Astrocyte of the spinal cord (primary cell): ENCODE measurements around the gene SYNDIG1.
A peak's percentile ranks its signal among the peaks of the same experiment; 100 is the strongest.

Source experiments
- DNase-seq: peaks from one replicate; pipeline ENCODE4 v3.0.0; 2011; ENCODE audit warnings: low read depth, low spot score
- H3K4me3 ChIP-seq: 2 replicates; pipeline ENCODE4 v1.5.1; 2011; ENCODE audit warnings: low read depth, mild to moderate bottlenecking, low read length, moderate library complexity
- in situ Hi-C: cut with HindIII; loops from 2 replicates; pipeline ENCODE4 v1.10.0; 2017; ENCODE audit warnings: low sequenced_read_pairs
- TF ChIP-seq, protein P1 (sequence below): IDR thresholded peaks from 2 replicates; pipeline ENCODE4 v1.5.1; 2012; ENCODE audit warnings: low read depth, mild to moderate bottlenecking, low read length, inconsistent platforms

Gene SYNDIG1

DNA sequence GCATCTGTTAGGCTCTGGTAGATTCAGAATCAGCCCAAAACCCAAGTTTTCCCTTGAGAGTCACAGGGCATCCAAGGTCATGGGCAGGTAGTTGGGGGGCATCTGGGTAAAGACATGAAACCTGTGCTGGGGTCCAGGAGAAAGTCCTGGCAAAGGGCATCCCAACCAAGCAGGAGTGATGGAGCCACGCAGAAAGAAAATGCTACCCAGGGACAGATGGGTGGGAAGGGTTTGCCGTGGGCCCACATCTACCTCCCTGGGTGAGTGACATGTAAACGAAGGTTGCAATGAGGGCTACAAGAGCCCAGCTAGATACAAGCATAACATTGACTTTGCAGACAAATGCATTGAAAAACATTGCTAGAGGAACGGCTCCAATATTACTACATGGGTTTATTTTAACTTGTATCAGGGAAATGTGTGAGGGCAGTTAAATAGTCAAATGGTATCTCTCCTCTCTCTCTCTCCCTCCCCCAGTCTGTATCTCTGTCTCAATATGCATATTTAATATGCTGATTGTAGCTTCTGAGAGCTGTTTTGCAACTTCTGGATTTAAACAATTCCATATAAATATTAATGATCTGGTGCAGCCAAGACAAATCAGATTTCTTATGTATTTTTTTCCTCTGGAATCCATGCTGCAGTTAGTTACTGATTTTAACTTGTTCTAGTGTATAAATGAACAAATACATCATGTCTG lies 135.7 kb downstream of the SYNDIG1 start:
- TF ChIP-seq, protein P1, sequence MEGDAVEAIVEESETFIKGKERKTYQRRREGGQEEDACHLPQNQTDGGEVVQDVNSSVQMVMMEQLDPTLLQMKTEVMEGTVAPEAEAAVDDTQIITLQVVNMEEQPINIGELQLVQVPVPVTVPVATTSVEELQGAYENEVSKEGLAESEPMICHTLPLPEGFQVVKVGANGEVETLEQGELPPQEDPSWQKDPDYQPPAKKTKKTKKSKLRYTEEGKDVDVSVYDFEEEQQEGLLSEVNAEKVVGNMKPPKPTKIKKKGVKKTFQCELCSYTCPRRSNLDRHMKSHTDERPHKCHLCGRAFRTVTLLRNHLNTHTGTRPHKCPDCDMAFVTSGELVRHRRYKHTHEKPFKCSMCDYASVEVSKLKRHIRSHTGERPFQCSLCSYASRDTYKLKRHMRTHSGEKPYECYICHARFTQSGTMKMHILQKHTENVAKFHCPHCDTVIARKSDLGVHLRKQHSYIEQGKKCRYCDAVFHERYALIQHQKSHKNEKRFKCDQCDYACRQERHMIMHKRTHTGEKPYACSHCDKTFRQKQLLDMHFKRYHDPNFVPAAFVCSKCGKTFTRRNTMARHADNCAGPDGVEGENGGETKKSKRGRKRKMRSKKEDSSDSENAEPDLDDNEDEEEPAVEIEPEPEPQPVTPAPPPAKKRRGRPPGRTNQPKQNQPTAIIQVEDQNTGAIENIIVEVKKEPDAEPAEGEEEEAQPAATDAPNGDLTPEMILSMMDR: no peak
- in situ Hi-C loops: no loop called here
- H3K4me3 ChIP-seq: no peak overlapping the region
- DNase-seq: no peak

DNA sequence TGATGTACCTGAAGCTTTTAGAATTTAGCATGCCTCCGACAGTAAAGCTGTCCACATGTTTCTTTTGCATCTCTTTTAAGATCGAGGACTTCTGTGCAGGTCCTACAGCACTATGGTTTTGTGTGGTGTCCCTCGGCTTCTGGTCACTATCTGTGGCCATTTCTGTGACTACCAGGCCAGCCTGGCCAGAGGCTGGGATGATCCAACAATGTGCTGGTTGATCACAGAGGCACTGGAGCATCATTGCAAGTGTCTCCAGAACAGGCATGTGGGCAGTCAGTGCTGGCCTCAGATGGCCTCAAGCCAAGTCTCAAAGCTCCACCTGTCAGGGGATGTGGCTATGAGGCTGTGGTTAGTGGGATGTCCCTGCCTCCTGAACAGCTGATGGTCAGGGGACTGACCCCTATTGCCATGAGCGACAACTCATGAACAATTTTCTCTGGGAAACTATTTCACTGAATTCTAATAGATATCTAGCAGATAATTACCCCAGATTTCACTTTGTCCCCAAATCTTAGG lies 136.6 kb downstream of the SYNDIG1 start:
- in situ Hi-C loops: no loop called here
- TF ChIP-seq, protein P1: no peak
- no peak for DNase-seq
- no peak overlapping the region for H3K4me3 ChIP-seq

DNA sequence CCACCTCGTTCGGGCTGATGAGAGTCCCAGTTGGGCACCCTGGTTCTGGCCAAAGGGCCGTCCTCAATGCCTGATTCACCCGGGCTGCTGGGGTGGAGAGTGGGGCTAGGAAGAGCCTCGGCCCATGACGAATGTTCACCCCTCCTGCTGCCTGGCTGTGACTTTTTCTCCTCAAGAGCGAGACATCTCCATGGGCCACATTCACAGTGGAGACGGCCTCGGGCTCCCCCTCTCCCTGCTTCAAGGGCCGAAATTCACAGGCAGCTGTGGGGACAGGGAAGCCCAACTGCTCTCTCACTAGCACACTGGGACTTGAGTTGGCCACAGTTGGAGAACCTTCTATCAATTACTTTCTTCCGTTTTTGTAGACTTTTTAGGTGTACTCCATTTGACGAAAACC lies 138.0 kb downstream of the SYNDIG1 start:
- TF ChIP-seq, protein P1: no peak
- H3K4me3 ChIP-seq: no peak overlapping the region
- in situ Hi-C loops: no loop called here
- DNase-seq: no peak

DNA sequence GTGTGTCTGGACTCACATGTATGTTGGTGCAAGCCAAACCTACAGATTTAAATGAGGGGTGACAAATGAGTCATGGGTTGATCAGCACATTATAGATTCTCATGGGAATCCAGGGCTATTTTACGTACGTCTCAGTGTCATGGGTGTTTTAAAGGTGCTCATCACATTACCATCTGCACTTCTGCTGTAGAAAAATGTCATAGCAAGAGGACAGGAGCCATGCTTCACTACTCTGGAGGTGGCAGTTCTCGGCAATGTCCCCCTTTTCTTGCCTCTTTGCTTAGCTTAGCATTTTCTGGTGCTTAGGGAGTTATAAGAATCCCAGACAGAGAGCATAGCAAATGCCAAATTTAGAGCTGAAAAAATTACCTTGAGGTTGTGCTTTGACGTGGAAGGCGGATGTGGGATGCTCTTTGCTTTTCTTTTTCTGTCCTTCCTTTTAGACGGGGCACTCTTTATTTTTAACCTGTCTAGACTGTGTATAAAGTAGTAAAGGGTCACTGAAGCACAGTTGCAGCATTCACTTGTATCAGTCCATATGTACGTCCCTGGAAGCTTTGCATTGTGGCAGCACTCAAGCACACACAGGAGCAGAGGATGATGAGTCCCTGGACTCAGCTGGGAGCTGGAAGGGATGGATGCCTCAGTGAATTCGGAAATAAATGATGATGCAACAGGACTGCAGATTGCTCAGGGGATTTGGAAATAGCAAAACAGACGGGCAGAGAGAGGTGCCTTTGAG lies 139.7 kb downstream of the SYNDIG1 start:
- in situ Hi-C loops: no loop called here
- no peak overlapping the region for H3K4me3 ChIP-seq
- TF ChIP-seq, protein P1: no peak
- peak; percentile 36 for DNase-seq

DNA sequence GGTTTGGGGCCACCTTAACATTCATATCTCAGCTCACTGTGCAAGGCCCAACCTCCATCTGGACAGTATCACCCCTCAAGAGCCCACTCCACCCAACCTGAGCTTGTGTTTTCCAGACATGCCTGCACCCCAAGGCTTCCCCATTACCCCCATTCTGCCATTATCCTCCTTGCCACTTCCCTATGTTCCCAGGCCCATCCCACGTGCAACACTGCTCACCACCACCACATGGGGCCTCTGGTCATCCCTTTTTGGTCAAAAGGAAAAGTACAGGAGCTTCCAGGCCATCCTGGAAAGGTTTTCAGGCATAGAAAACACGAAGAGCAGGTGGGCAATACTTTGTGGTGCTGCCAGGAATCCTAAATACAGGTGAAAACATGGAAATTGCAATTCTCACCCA lies 140.3 kb downstream of the SYNDIG1 start:
- no peak for DNase-seq
- no peak overlapping the region for H3K4me3 ChIP-seq
- TF ChIP-seq, protein P1: no peak
- in situ Hi-C loops: no loop called here

DNA sequence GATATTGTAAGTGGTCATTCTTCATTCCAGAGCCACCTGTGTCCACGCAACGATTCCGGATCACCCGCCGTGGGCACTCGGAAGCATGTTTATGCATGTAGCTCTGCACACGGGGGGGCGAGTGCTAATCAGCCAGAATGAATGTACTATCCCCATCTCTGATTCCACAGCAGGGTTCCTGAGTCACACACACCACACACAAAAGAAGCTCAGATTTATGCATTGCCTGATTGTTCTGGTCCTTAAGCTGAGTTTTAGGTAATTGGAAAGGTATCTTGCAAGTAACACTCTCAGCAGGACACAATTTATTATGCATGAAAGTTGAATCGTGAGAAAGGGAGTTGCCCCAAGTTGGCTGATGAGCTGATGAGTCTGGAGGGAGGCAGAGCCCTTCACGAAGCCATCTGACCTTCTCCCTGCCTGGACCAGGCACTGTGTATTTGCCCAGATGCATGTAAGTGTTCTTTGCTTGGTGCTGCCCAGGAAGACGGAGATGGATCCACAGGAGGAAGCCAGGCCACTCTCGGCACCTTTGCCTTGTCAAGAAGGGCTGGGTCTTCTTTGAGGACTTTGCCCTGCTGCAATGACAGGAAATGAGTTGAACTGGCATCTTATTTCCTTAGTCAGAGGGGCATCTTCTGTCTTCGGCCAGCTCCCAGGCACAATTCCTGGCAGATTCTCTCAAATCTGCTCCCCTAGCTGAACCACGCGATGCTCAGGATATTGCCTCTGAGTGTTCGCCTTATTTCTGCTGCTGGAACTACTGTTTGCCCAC lies 141.1 kb downstream of the SYNDIG1 start:
- TF ChIP-seq, protein P1: no peak
- no peak overlapping the region for H3K4me3 ChIP-seq
- in situ Hi-C loops: no loop called here
- peak; percentile 81 for DNase-seq
